ENCODE results near the gene PLCB1. TPM values are rescaled to one million over a fixed set of nuclear protein-coding genes. Genes with fewer than 3 reads are reported as not detected.

PLCB1 gene
- total RNA-seq, 6 experiments from 2014 or later, result 17.2 to 25.7 (median 23.1) TPM

DNA sequence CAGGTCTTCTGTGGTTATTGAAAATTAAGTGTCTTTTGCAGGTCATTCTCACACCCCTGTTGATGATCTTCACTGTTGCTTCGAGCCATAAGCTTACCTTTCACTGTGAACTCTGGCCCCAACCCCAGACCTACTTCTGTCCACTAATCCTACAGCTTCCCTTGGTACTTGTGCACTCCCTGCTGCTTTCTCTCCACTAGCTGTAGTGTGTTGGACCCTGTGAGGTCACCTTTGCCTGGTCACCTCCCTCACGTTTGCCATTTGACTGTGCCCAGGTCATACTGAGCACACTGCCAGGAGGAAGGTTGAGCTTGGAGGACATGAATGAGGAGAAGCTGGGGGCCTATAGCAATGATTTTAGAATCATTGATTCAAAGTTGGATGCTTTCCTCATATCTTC is 94.0 kb downstream of the PLCB1 start:
- Mint-ChIP-seq H3K27ac (no peak overlapping the region), H3K36me3 (ENCODE audit: low read depth) (peaks cover 9% of the 10 kb centered on the region), H3K4me3 (no peak overlapping the region), H3K27me3 (ENCODE audit: insufficient read depth) (no peaks in the 10 kb centered on the region), H3K4me1 (ENCODE audit: low read depth) (peaks cover 56% of the 10 kb centered on the region), H3K9me3 (no peaks in the 10 kb centered on the region)
- TF ChIP-seq, protein P1, sequence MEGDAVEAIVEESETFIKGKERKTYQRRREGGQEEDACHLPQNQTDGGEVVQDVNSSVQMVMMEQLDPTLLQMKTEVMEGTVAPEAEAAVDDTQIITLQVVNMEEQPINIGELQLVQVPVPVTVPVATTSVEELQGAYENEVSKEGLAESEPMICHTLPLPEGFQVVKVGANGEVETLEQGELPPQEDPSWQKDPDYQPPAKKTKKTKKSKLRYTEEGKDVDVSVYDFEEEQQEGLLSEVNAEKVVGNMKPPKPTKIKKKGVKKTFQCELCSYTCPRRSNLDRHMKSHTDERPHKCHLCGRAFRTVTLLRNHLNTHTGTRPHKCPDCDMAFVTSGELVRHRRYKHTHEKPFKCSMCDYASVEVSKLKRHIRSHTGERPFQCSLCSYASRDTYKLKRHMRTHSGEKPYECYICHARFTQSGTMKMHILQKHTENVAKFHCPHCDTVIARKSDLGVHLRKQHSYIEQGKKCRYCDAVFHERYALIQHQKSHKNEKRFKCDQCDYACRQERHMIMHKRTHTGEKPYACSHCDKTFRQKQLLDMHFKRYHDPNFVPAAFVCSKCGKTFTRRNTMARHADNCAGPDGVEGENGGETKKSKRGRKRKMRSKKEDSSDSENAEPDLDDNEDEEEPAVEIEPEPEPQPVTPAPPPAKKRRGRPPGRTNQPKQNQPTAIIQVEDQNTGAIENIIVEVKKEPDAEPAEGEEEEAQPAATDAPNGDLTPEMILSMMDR (IDR thresholded peaks at IDR 0.05), result no peak
- DNase-seq, result no peak

DNA sequence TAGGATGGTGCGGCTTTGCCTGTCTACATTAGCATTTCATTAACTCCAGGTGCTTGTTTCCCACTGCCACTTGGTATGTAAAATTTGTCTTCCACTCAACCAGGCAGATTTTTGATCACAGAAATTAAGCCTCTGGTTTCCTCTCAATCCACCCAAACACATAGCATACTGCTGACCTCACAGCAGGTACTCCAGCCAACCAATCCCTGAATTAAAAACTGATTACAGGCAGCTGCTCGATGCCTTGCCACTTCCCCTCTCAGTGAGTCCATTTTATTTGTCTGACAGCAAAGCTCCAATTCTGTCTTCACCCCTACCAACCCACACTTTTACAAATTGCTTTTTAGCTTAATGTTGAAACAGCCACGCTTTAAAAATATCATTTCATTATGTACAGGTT is 95.2 kb downstream of the PLCB1 start:
- Mint-ChIP-seq H3K9me3 (no peaks in the 10 kb centered on the region), H3K27me3 (ENCODE audit: insufficient read depth) (no peaks in the 10 kb centered on the region), H3K36me3 (ENCODE audit: low read depth) (peaks cover 9% of the 10 kb centered on the region), H3K4me1 (ENCODE audit: low read depth) (peaks cover 53% of the 10 kb centered on the region), H3K27ac (no peak overlapping the region), H3K4me3 (no peak overlapping the region)
- TF ChIP-seq, protein P1 (IDR thresholded peaks at IDR 0.05), result no peak
- no peak for DNase-seq

DNA sequence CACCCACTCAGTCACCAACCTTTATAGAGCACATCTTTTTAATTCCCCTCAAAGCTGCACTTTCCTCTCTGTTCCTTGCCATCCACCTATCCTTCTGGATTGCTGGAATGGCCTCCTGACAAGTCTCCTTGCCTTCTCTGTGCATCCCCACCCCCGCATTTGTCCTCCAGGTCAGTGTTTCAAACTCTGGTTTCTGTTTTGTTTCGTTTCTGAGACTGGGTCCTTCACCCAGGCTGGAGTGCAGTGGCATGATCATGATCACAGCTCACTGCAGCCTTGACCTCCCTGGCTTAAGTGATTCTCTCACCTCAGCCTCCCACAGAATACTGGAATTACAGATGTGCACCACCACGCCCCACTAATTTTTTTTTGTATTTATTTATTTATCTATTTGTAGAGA is 96.2 kb downstream of the PLCB1 start:
- Mint-ChIP-seq H3K27ac (no peak overlapping the region), H3K4me1 (ENCODE audit: low read depth) (peaks cover 43% of the 10 kb centered on the region), H3K9me3 (no peaks in the 10 kb centered on the region), H3K27me3 (ENCODE audit: insufficient read depth) (no peaks in the 10 kb centered on the region; the same call in 1 of the 2 replicates), H3K4me3 (no peak overlapping the region; the same call in 1 of the 2 replicates), H3K36me3 (ENCODE audit: low read depth) (peaks cover 14% of the 10 kb centered on the region)
- TF ChIP-seq, protein P1 (IDR thresholded peaks at IDR 0.05), result no peak
- DNase-seq, result no peak

DNA sequence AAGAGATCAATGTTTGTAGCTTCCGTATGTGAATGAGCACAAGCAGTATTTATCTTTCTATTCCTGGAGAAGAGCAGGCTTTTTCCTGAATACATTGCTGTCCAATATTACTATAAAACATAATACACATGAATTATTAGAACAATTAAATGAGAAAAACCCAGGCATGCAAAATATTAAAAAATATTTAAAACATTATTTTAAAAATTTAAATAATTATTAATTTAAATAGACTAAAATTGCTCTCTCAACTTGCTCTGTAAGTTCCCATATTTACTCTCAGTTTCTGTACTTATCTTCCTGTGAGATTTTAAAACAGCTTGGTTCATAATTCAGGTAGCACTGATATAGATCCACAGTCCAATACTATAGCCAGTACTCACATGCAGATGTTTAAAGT is 97.0 kb downstream of the PLCB1 start:
- TF ChIP-seq, protein P1 (IDR thresholded peaks at IDR 0.05), result no peak
- no peak for DNase-seq
- no peak overlapping the region for H3K4me3 Mint-ChIP-seq
- peaks cover 42% of the 10 kb centered on the region for H3K4me1 Mint-ChIP-seq (ENCODE audit: low read depth)
- no peaks in the 10 kb centered on the region; the same call in 1 of the 2 replicates for H3K27me3 Mint-ChIP-seq (ENCODE audit: insufficient read depth)
- peaks cover 14% of the 10 kb centered on the region for H3K36me3 Mint-ChIP-seq (ENCODE audit: low read depth)
- H3K27ac Mint-ChIP-seq, result no peak overlapping the region
- no peaks in the 10 kb centered on the region for H3K9me3 Mint-ChIP-seq

DNA sequence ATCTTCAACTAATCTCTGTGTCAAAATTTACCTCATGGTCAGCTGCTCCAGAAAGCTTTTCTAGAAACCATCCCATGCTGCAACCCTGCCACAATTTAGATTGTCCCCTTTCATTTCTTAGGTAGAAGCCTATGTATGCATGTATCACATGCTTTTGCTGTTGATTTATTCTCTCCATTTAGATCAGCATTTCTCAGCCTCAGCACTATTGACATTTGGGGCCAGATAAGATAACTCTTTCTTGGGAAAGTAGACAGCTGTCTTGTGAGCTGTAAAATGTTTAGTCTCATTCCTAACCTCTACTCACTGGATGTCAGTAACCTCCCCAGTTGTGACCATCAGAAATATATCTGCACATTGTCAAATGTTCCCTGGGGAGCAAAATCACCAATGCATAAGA is 99.0 kb downstream of the PLCB1 start:
- no peak overlapping the region for H3K27ac Mint-ChIP-seq
- peaks cover 9% of the 10 kb centered on the region for H3K36me3 Mint-ChIP-seq (ENCODE audit: low read depth)
- DNase-seq, result no peak
- TF ChIP-seq, protein P1 (IDR thresholded peaks at IDR 0.05), result no peak
- no peaks in the 10 kb centered on the region for H3K9me3 Mint-ChIP-seq
- peaks cover 32% of the 10 kb centered on the region for H3K4me1 Mint-ChIP-seq (ENCODE audit: low read depth)
- H3K27me3 Mint-ChIP-seq (ENCODE audit: insufficient read depth), result no peaks in the 10 kb centered on the region; the same call in 1 of the 2 replicates
- no peak overlapping the region for H3K4me3 Mint-ChIP-seq

DNA sequence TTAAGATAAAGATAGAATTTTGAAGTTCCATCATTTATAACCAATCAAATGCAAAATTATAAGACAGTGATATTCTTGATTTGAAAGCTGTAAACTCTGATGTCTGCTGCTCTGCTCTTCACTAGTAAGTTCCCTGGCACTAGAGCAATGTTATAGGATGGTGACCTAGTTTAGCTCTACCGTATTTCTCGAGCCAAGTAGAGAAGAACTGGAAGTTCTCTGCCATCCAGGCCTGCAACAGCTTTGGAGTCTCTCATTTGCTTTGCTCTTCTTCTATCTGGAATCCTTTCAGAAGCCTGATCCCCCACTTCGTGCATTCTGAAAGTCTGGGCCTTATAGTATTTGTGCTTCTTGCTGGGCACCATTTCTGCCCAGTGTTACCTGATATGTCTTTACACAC is 100.3 kb downstream of the PLCB1 start:
- H3K27me3 Mint-ChIP-seq (ENCODE audit: insufficient read depth), result no peaks in the 10 kb centered on the region; the same call in 1 of the 2 replicates
- H3K4me1 Mint-ChIP-seq (ENCODE audit: low read depth), result peaks cover 24% of the 10 kb centered on the region
- TF ChIP-seq, protein P1 (IDR thresholded peaks at IDR 0.05), result no peak
- DNase-seq, result no peak
- peaks cover 5% of the 10 kb centered on the region; the same call in 1 of the 2 replicates for H3K36me3 Mint-ChIP-seq (ENCODE audit: low read depth)
- no peaks in the 10 kb centered on the region for H3K9me3 Mint-ChIP-seq
- no peak overlapping the region for H3K4me3 Mint-ChIP-seq
- no peak overlapping the region for H3K27ac Mint-ChIP-seq

All from HFFc6 (cell line).